Adipocyte (in vitro differentiated cells): ENCODE measurements around the gene RERE.

ENCODE experiments used
- DNase-seq: peaks from one replicate; pipeline ENCODE4 v3.0.0-alpha.2; 2015; ENCODE audit warnings: low read depth
- H3K27me3 ChIP-seq: replicated peaks from 2 replicates; pipeline ENCODE4 v1.7.0; 2013; ENCODE audit warnings: mild to moderate bottlenecking, low read length, moderate library complexity; ENCODE audit not compliant: control insufficient read depth, insufficient read depth
- H3K36me3 ChIP-seq: 2 replicates; pipeline ENCODE4 v1.7.0; 2013; ENCODE audit warnings: low read length, mild to moderate bottlenecking, moderate library complexity; ENCODE audit not compliant: control insufficient read depth, insufficient read depth, severe bottlenecking
- H3K4me1 ChIP-seq: 2 replicates; pipeline ENCODE4 v1.7.0; 2013; ENCODE audit warnings: mild to moderate bottlenecking, low read length, moderate library complexity; ENCODE audit not compliant: control insufficient read depth, insufficient read depth
- H3K4me3 ChIP-seq: 2 replicates; pipeline ENCODE4 v1.7.0; 2013; ENCODE audit warnings: mild to moderate bottlenecking, low read length, moderate library complexity
- H3K9ac ChIP-seq: 2 replicates; pipeline ENCODE4 v1.7.0; 2013; ENCODE audit warnings: mild to moderate bottlenecking, low read length, moderate library complexity
- H3K9me3 ChIP-seq: 2 replicates; pipeline ENCODE4 v1.7.0; 2013; ENCODE audit warnings: mild to moderate bottlenecking, low read length, moderate library complexity; ENCODE audit not compliant: control insufficient read depth

Gene RERE

DNA sequence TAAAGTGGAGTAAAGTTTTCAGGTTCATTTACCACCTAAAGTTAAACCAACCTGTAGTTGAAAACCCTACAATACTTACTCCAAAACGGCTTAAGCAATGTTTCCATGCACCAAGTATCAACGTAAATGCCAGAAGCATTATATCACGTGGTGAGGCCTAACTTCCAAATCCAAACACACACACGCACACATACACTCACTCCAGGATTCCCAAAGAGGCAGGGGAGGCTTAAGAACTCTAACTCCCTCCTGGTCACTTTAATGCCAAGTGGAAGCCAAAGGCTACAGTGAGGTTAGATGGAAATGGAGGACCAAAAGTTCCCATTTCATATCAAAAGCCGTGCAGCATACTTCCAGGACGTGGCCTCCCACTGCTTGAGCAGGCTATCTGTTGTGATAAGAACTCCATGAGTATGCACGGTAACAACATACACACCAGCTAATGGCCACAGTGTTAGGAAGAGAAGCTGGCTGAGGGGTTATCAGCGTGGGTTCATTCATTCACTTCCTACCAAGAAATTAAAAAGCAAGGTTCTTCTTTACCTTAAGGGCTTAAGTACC, 275.4 kb downstream of the RERE start:
- peaks cover 9% of the 10 kb centered on the region for H3K36me3 ChIP-seq
- no peaks in the 10 kb centered on the region for H3K27me3 ChIP-seq
- H3K4me1 ChIP-seq = peaks cover 20% of the 10 kb centered on the region
- no peak for DNase-seq
- peaks cover 6% of the 10 kb centered on the region for H3K9me3 ChIP-seq
- no peak overlapping the region for H3K4me3 ChIP-seq
- no peak overlapping the region for H3K9ac ChIP-seq

GRCh38 chr1:8540971-8541370, 276.5 kb downstream of the RERE start:
- no peak for DNase-seq
- H3K36me3 ChIP-seq = peaks cover 9% of the 10 kb centered on the region

GRCh38 chr1:8540261-8540941, 277.0 kb downstream of the RERE start:
- Histone ChIP-seq H3K36me3 (peaks cover 9% of the 10 kb centered on the region), H3K27me3 (no peaks in the 10 kb centered on the region), H3K9me3 (peaks cover 6% of the 10 kb centered on the region), H3K4me1 (peaks cover 20% of the 10 kb centered on the region), H3K4me3 (peak overlapping the region; percentile 49), H3K9ac (peak overlapping the region; percentile 61)
- peak; percentile 62 for DNase-seq

More at GRCh38 chr1:8540971-8541370, 276.5 kb downstream of the RERE start:
- peak overlapping the region; percentile 36 for H3K9ac ChIP-seq
- H3K27me3 ChIP-seq = no peaks in the 10 kb centered on the region
- H3K4me1 ChIP-seq = peaks cover 20% of the 10 kb centered on the region
- H3K4me3 ChIP-seq = peak overlapping the region; percentile 49
- H3K9me3 ChIP-seq = peaks cover 6% of the 10 kb centered on the region

- DNase-seq = no peak
- peaks cover 3% of the 10 kb centered on the region for H3K36me3 ChIP-seq
- H3K4me3 ChIP-seq = no peak overlapping the region
- peaks cover 20% of the 10 kb centered on the region for H3K4me1 ChIP-seq
- H3K9me3 ChIP-seq = peaks cover 6% of the 10 kb centered on the region
- no peaks in the 10 kb centered on the region for H3K27me3 ChIP-seq
- H3K9ac ChIP-seq = no peak overlapping the region
These were observed 277.8 kb downstream of the RERE start for GRCh38 chr1:8539683-8540082.

DNA sequence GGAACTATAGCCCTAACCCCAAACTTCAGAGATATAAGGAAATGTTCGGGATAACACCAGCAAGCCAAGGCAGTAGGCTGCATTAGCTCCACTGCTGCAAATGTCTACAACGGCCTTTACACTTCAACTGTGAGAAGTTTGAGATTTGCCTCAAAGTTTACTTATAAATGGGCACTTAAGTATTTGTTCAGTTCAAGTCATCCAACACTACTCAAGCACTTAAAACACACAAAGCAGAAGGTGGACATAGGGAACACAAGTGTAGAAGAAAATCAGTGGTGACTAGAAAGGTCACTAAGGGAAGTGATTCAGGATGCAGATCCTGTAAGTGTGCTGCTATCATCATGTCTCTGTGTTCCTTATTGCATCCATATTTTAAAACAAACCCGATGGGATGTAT, 278.9 kb downstream of the RERE start:
- no peak for DNase-seq
- no peaks in the 10 kb centered on the region for H3K36me3 ChIP-seq
- no peaks in the 10 kb centered on the region for H3K9me3 ChIP-seq
- no peak overlapping the region for H3K9ac ChIP-seq
- H3K27me3 ChIP-seq = no peaks in the 10 kb centered on the region
- H3K4me3 ChIP-seq = no peak overlapping the region
- H3K4me1 ChIP-seq = peaks cover 20% of the 10 kb centered on the region

DNA sequence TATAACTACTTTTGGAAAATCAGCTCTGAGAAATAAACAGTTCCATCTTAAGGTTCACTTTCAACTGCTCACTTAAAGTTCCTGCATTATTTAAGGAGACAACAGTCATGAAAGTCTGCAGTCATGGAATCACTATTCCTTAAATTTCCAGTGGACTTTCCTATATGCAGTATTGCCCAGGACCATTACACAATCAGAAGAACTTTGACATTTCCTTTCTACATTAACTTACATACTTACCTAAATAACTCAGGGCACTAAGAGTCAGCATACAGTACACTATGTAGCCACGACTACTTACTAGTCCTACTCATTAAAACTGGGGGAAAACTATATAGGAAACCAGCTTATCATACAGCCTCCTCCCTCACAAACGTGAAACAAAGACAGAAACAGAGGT, 279.4 kb downstream of the RERE start:
- H3K4me1 ChIP-seq = peaks cover 20% of the 10 kb centered on the region
- H3K27me3 ChIP-seq = no peaks in the 10 kb centered on the region
- H3K36me3 ChIP-seq = no peaks in the 10 kb centered on the region
- no peak for DNase-seq
- H3K9me3 ChIP-seq = no peaks in the 10 kb centered on the region
- H3K9ac ChIP-seq = no peak overlapping the region
- H3K4me3 ChIP-seq = no peak overlapping the region

- no peak overlapping the region for H3K9ac ChIP-seq
- H3K4me3 ChIP-seq = no peak overlapping the region
- peaks cover 18% of the 10 kb centered on the region for H3K4me1 ChIP-seq
- no peak for DNase-seq
- H3K27me3 ChIP-seq = no peaks in the 10 kb centered on the region
- H3K36me3 ChIP-seq = no peaks in the 10 kb centered on the region
- no peaks in the 10 kb centered on the region for H3K9me3 ChIP-seq
These were observed 280.9 kb downstream of the RERE start for GRCh38 chr1:8536515-8536914.

DNA sequence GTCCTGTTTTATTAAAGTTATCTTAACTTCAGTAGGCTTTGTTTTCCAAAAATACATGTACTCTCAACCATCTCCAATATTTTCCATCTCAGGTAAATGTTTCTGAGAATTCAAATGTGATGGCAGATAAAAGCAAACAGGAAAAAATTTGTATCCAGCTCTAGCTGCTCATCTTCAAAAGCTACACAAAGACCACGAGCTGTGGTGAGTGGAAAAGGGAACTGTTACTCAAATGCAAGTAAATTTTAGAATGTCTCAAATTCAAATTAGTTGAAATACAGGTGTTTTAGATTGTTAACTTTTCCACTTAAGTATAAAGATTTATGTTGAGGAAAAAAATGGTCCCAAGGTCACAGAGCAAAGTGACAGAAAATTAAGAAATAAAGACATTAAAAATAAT, 283.5 kb downstream of the RERE start:
- Histone ChIP-seq H3K36me3 (peaks cover 4% of the 10 kb centered on the region), H3K27me3 (no peaks in the 10 kb centered on the region), H3K9ac (no peak overlapping the region), H3K4me1 (no peaks in the 10 kb centered on the region), H3K9me3 (no peaks in the 10 kb centered on the region), H3K4me3 (no peak overlapping the region)
- DNase-seq = no peak

GRCh38 chr1:8533124-8533523, 284.3 kb downstream of the RERE start:
- Histone ChIP-seq H3K9me3 (no peaks in the 10 kb centered on the region), H3K9ac (no peak overlapping the region), H3K36me3 (peaks cover 4% of the 10 kb centered on the region), H3K4me1 (peaks cover under 1% of the 10 kb centered on the region), H3K4me3 (no peak overlapping the region), H3K27me3 (no peaks in the 10 kb centered on the region)
- DNase-seq = no peak

DNA sequence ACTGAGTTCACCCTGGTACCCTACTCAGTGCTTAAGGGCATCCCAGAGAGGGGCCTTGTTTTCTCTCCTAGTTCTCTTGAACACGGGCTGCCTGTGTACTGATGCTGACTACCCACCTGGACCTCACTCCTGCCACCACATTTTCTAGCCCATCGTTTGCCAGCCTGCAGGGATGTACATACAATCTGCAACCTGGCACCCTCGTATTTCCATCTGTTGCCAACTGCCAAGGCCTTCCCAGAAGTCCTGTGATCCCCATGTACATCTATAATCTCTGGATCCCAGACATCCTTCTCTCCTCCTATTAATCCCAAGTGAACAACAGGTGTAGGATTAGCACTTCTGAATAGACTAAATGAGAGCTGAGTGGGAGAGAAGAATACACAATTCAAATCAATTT, 287.5 kb downstream of the RERE start:
- Histone ChIP-seq H3K36me3 (peaks cover 4% of the 10 kb centered on the region), H3K9ac (no peak overlapping the region), H3K4me1 (peaks cover 31% of the 10 kb centered on the region), H3K9me3 (no peaks in the 10 kb centered on the region), H3K27me3 (no peaks in the 10 kb centered on the region), H3K4me3 (no peak overlapping the region)
- no peak for DNase-seq

- Histone ChIP-seq H3K9ac (no peak overlapping the region), H3K27me3 (no peaks in the 10 kb centered on the region), H3K36me3 (peaks cover 4% of the 10 kb centered on the region), H3K4me1 (peaks cover 48% of the 10 kb centered on the region), H3K4me3 (no peak overlapping the region), H3K9me3 (no peaks in the 10 kb centered on the region)
- no peak for DNase-seq
These were observed 289.5 kb downstream of the RERE start for GRCh38 chr1:8527941-8528340.
